Measurements from ENCODE around the gene MYO3A.
"Not testable (repeated sequence)": the region's sequence is repeated elsewhere in the genome, so short reads cannot be mapped to it uniquely, and the experiment has no call there.

MYO3A gene

DNA sequence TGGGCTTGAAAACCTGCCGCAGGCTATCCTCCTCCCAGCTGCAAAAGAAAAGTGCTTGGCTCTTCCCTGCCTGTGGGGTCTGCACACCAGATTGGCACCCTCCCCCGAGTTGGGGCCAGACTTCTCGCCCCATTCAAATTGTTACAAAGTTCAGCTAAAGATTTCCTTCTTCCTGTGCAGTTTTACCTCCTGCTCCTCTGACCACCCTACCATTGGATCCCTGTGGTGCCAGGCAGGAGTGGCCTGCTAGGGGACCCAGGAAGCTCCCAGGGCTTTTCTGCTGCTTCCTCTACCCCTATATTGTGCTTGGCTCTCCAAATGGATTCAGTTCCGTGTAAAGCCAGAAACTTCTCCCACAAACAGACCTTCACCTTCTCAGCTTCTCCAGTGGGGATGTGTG, 147.4 kb downstream of the MYO3A start:
- DNase-seq (ENCODE audit: low read depth in 3 of 3) = no peak

DNA sequence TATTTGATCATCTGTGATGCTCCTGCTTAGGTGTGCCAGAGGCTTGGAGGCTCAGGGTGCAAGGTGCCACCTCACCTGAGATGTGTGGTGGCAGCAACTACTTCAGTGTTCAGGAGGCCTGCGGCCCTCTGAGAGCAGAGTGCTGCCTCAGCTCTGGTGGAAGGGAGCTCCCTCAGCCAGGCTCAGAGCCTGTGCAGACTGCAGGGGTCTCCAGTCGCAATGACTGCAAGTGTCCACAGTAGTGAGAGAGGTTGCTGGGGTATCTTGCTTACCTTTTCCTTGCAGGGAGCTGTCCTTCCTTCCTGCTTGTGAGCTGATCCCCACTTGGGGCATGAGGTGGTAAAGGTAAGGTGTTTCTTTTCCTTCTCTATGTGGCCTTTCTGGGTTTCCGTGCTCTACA, 151.5 kb downstream of the MYO3A start:
- DNase-seq (ENCODE audit: low read depth in 3 of 3) = no peak

DNA sequence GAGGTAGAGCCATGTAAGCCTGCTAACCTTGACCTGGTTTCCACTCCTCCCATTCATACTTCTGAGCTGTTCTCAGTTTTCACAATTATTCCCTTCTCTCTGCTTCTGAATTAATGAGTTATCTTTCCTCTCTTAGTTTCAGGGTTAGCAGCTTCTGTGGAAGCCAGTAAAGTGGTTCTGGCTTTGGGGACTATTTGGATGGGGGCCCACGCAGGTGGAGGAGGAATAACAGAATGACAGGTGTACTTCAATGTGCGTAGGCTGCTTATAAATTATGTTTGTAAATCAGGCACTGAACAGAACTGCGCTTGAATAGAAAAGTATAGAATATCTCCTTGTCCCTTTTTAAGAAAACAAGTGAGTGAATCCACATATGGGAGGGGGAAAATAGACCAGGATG, 153.6 kb downstream of the MYO3A start:
- DNase-seq (ENCODE audit: low read depth in 3 of 3) = no peak

DNA sequence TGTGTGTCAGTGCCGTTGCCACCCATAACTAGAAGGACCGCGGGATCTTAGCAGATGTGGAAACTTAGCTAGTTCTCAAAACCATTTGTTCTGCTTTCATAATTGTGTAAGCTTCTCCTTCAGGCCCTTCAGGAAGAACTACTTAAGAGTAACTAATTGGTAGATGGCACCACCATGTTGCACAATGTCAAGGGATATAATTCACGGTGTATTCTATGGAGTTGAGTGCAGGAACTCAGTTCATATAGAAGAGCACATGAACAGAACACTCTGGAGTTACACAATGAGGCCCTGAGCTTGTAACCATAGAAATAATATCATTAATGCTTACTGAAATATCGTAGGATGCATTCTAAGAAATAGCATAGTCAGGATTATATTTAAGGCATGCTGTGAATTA, 156.0 kb downstream of the MYO3A start:
- no peak for DNase-seq (ENCODE audit: low read depth in 3 of 3)

DNA sequence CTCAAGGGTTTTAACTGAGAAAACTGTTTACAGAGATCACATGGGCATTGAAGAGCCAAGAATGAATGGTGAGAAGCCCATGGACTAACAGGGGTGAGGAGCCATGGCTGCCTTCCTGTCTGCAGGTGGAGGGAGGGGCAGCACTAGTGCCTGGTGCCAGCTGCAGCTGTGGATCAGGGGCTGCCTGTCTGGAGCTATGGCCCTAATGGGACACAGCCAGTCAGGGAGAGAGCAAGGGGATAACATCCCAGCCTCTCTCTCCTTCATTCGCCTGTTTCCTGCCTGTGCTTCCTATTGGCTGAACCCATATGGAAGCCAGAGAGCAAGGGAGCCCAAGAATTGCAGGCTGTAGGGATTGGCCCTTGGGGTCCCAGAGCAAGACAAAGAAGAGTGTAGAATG, 156.7 kb downstream of the MYO3A start:
- no peak for DNase-seq (ENCODE audit: low read depth in 3 of 3)

DNA sequence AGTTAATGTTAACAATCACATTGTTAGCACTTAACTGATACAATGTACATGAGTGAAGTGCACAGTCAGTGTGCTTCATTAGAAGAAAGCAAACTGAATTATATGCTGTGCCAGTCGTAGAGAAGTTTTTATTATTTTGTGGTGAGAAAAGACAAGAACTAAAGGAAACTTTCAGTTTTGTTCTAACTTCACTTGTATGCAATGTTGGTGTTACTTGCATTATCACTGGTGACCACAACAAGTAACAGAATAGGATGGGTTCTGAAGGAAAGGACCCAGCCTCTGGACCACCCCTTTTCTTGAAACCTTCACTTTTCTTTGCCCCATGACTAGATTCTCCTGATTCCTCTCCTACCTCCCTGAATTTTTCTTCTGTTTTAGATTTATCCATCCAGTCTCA, 159.2 kb downstream of the MYO3A start:
- DNase-seq (ENCODE audit: low read depth in 3 of 3) = no peak

DNA sequence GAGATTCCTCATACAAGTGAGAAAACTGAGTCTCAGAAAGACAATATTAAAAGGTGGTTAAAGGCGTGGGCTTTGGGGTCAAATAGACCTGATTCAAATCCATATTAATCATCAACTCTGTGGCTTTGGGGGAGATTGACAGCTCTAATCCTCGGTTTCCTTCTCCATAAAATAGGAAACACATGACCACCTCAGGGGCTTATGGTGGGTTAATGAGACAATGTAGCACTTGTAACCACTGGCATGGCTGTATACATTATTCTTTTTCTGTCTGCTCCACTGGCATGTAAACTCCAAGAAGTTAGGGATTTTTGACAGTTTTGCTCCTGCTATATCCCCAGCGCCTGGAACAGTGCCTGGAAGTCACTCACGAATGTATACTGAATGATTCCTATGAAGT, 161.8 kb downstream of the MYO3A start:
- no peak for DNase-seq (ENCODE audit: low read depth in 3 of 3)

DNA sequence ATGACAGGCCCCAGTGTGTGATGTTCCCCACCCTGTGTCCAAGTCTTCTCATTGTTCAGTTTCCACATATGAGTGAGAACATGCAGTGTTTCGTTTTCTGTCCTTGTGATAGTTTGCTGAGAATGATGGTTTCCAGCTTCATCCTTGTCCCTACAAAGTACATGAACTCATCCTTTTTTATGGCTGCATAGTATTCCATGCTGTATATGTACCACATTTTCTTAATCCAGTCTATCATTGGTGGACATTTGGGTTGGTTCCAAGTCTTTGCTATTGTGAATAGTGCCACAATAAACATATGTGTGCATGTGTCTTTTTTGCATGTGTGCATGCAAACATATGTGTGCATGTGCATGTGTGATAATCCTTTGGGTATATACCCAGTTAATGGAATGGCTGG, 163.5 kb downstream of the MYO3A start:
- DNase-seq (ENCODE audit: low read depth in 3 of 3) = not testable (repeated sequence)

DNA sequence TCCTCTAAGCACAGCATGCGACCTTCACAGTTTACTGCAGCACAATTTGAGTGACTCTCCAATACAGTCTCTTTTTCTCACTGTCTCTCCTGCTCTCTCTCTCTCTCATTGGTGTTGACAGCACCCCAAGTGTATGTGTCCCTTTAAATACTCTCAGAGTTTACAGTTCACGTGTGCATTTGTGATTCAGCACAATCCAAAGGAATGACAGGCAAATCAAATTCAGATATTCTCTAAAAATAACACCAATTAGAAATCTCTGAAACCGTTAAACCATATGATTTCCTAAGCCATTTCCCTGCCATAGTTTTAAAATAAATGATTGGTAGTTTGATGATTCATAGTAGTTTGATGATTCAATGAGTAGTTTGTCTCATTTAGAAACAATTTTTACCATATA, 178.5 kb downstream of the MYO3A start:
- no peak for DNase-seq (ENCODE audit: low read depth in 3 of 3)

DNA sequence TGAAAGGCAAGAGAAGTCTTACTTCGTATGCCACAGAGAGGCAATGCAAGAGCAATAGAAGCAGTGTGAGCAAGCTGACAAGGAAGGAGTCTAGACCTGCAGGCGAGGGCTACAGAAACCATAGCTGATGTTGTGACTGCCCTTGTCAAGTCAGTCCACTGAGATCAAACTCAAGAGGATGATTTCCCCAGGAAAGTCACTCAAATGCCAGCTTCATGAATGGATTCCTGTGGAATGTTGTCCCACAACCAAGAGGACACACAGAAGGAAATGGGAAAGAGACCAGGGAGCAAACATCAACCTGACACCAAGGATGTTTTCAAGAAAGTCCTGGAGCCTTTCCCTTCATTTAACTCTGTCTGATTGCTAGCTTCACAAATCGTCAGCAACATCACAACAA, 204.6 kb downstream of the MYO3A start:
- no peak for DNase-seq (ENCODE audit: low read depth in 3 of 3)

DNA sequence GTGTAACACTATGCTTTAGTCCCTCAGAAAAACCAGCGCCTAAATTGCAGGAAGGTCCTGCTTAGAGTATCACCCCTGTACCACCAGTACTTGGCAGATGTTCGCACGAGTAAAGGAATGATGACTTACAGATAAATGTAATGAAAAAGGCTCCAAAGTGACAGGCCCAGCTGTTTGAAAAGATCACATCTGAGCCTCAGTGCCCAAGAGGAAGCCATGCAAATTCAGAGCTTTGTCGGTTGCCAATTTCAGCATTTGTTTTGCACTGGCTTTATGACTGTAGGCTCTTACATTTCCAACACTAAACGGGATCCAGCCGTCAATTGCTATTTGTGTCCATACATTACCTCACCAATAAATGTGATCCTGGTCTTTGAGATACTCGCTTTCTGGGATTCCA, 222.0 kb downstream of the MYO3A start:
- no peak for DNase-seq (ENCODE audit: low read depth in 3 of 3)

DNA sequence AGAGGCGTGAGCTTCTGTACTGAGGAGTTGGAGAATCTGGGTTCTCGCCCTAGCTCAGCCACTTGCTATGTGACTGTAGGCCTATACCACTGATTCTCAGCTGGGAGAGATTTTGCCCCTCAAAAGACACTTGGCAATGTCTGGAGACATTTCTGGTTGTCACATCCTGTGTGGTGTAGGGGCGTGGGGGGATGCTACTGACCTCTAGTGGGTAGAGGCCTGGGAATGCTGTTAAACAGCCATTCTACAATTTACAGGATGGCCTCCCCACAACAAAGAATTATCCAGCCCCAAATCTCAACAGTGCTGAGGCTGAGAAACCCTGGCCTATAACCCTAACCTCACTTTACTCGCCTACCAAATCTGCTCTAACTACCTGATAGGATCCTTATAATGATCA, 223.7 kb downstream of the MYO3A start:
- DNase-seq (ENCODE audit: low read depth in 3 of 3) = no peak

DNA sequence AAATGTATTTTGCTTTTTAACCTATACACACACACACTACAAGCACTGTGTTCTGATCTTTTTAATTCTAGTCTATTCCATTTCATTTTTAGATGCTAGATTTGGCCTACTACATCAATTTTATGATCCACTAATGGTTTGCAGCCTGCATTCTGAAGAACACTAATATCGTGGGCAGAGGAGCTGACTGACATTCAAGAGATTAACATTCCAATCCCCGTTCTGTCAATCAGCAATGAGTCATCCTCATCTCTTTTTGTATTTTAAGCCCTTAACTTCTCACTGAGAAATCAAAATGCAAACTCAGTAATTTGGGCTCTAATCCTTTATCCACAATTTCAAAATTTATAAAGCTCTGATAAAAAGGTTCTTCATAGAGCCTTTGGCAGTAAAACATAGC, 235.4 kb downstream of the MYO3A start:
- no peak for DNase-seq (ENCODE audit: low read depth in 3 of 3)

DNA sequence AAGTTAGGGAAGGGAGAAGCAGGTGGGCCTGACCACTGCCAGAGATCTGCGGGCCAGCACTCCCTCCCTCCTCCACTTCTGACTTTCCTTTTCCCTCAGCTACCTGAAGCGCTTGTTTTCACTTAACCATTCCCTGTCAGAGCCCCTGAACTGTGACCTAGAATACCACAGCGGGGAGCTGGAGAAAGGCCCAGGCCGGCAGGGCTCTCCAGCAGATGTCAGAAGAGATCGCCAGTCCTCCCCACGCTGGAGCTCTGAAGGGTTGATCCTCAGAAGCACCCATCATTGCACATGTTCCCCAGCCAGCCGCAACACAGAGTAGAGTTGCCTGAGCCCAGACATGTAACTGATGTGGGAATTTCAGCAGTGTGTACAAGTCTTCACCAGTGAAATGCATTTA, 238.1 kb downstream of the MYO3A start:
- DNase-seq (ENCODE audit: low read depth in 3 of 3) = no peak

DNA sequence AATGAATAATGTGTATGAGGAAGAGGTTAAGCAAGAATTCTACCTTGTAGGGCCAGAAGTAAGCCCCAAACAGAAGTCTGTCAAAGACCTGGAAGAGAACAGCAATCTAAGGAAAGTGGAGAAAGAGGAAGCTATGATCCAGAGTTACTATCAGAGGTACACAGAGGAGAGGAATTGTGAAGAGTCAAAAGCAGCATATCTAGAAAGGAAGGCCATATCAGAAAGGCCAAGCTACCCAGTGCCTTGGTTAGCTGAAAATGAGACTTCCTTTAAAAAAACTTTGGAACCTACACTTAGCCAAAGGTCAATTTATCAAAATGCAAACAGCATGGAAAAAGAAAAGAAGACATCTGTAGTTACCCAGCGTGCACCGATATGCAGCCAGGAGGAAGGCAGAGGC, 239.8 kb downstream of the MYO3A start:
- DNase-seq (ENCODE audit: low read depth in 3 of 3) = no peak

DNA sequence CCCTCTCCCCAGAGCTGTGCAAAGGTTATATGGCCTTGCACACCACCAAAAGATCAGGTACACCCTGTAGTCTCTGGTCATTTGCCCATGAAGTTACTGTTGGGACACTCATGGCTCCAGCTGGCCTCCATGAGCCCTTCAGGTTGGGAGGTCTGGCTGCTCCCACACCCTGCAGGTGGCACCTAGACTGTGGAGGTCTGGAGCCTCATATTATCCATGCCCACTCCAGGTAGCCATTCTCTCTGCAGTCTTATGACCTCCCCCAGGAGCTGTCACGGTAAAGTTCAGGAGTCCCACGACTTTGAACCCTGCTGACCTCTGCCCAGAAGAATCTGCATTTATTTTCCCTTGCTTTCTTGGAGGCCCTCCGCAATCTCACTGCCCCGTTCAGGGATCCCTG, 243.3 kb downstream of the MYO3A start:
- no peak for DNase-seq (ENCODE audit: low read depth in 3 of 3)

DNA sequence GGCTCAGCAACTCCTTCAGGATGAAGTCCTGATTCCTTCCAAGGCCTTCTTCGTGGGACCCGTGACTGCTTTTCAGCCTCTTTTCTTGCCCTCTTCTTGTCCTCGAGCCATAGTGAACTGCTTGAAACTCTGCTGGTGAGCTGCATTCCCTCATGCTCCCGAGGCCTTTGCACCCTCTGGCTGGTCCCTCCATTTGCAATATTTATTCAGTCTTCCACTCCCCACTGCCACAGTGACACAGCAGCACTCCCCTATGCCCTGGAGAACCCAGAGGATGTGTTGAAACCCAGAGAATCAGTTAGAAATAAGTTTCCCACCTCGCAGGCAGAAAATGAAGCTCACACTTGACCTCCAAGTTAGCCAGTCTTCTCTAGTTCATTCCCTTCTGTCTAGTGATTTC, 260.2 kb downstream of the MYO3A start:
- no peak for DNase-seq (ENCODE audit: low read depth in 3 of 3)

DNA sequence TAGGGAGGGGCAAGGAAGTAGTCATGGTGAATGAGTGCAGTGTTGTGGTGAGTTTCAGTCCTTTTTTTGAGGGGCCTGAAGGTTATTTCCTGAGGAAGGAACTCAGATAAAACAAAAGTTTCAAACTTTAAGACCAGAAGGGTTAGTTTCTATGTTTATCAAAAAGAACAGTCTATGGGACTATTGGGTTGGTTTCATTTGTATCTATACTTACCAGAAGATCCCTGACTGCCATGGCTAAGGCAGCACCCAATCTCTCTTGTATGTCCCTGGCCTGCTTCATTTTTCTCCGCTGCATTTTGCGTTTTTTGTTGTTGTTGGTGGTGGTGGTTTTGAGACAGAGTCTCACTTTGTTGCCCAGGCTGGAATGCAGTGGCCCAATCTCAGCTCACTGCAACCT, 263.2 kb downstream of the MYO3A start:
- DNase-seq (ENCODE audit: low read depth in 3 of 3) = no peak

DNA sequence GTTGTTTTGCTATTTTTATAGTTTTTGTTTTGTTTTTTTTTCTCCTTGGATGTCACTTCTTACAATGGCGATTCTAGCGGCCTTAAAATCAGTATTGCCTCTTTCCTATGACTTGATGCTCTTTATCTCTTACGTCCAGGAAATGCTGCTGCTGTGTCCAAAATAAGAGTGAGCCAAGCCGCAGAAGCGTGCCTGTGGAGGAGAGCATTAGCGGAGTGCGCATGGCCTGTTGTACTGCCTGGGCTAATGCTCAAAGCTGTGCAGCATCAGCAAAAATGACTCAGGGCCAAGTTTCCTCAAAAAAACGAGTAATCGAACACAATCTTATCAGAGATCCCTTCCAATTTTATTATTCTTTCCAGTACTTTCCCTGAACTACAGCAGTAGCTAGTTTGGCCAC, 264.1 kb downstream of the MYO3A start:
- no peak for DNase-seq (ENCODE audit: low read depth in 3 of 3)

DNA sequence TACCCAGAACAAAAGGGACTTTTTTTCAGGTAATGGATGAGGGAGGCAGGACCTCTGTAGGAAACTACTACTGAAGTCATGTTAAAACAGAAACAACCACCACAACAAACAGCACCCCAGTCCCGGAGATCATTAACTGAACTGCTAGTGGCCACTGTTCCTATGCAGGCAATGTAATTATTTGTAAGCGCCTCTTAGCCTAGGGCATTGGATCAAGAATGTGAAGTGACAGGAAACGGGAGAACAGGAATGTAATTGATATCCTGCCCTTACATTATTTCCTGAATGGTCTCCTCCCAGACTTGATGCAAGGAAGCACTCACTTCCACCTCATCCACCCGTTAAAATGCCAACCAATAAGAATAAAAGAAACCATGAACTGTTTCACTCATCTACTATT, 265.8 kb downstream of the MYO3A start:
- DNase-seq (ENCODE audit: low read depth in 3 of 3) = no peak

DNA sequence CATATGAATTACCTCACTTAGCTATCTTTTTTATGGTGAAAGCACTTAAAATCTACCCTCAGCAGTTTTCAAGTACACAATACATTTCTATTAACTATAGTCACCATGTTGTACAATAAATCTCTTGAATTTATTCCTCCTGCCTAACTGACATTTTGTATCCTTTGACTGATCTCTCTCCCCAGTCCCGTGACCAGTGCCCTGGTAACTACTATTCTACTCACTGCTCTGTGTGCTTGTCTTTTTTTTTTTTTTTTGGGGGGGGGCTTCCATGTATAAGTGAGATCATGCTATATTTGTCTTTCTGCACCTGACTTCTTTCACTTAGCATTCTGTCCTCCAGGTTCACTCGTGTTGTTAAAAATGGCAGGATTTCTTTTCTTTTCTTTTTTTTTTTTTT, 271.2 kb downstream of the MYO3A start:
- DNase-seq (ENCODE audit: low read depth in 3 of 3) = no peak

DNA sequence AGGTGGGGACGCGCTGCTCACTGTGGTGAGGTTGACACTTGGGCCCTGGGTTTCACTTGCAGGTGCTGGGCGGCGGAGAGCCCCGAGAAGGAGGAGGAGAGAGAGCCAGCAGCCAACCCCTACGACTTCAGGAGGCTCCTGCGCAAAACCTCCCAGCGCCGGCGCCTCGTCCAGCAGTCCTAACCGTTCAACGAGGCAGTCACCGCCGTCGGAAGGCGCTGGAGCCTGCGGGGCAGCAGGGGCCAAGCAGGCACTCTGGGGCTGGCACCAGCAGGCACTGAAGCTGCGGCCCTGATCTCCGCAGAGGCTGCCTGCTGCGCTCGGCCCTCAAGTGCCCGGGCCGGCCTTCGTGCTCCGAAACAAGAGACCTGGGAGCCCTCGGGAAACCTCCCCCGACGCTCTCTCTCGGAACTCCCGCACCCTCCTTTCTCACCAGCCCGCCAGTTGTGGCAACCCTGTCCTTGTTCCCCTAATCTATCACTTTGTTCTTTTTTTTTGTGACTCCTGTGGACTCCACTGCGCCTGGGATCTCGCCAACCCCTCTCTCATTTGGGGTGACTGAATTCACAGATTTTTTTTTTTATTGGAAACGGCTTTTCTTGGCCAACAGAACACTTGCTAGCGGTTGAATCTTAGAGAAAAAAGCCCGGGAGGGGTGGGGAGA, 277.9 kb downstream of the MYO3A start:
- no peak for DNase-seq (ENCODE audit: low read depth in 3 of 3)

DNA sequence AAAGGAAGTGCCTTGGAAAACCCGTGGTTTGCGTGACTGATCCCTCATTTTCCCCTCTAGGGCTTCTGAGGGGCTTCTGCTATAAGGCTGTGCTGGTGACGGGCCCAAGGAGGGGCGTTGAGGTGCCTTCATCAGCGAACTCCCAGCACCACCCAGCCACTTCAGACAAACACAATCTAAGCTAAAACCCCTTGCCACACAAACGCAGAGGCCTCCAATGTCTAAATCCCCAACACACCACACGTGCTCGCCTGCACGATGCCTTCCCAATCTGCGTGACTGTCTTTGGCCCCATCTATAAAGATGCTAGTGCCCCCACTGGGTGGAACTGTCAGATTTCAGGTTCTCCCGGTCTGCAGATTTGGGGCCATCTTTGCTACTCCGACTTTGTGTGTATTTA, 278.5 kb downstream of the MYO3A start:
- no peak for DNase-seq (ENCODE audit: low read depth in 3 of 3)

DNA sequence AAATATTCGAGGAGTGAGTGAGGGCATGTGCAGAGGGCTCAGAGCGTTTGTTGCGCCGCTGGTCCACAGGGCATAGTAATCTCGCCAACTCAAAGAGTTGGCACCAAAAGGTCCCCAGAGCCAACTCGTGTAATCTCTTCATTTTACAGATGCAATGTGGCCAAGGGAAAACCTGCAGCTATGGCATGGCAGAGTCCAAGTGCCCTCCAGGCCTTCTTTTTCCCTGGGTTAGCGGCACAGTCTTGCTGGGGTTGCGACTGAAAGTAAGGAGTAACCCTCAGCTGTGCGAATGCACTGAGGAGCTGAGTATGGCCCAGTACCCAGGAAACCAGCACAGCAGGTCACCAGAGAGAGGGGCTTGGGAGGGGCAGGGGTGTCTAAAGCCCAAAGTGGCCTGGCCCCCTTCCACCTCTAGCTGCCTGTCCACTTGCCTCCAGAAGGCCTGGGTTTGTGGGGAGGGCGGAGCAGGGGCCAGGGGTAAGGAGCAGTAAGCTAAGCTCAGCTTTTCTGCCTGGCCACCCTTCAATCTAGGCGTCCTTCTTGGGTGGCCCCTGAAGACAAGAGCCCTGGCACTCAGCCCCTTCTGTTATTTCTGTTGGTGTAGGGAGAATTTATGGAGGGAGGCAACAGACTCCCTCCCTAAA, 279.2 kb downstream of the MYO3A start:
- DNase-seq (ENCODE audit: low read depth in 3 of 3) = no peak
